ENCODE results near the gene MAD1L1. TPM values are rescaled to one million over a fixed set of nuclear protein-coding genes. Genes with fewer than 3 reads are reported as not detected.

The MAD1L1 gene
- total RNA-seq, 4 donors from 2014 or later = 60.3 to 149 (median 73.7) TPM

DNA sequence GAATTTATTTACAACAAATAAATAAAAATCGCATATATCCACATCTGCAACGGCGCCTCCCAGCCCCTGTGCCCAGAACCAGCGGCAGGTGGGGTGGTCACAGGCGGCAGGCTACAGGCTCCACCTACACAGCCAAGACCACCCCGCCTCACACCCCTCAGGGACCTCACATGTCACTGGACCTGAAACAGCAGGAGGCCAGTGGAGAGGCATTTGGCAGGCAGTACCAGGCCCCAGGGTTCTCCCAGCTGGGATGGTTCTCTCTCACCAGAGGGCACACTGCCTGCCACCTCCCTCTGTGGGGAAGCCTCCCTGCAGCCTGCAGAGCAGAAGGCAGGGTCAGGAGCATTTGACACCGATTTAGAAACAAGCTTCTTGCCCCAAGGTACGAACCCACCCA, 81.5 kb downstream of the MAD1L1 start:
- Histone ChIP-seq H3K4me3 (no peak overlapping the region), H3K9me3 (no peaks in the 10 kb centered on the region), H3K27me3 (no peaks in the 10 kb centered on the region), H3K4me1 (peaks cover 0 to under 1% (median 0%) of the 10 kb centered on the region in 4 donors), H3K36me3 (peaks cover 0 to 32% (median 0%) of the 10 kb centered on the region in 3 donors), H3K27ac (no peak overlapping the region)
- no peak for DNase-seq (ENCODE audit: low spot score in 2 of 2)
- TF ChIP-seq POLR2A (IDR thresholded peaks at IDR 0.05) (no peak), EP300 (IDR thresholded peaks at IDR 0.05) (no peak)
- TF ChIP-seq, protein P1, sequence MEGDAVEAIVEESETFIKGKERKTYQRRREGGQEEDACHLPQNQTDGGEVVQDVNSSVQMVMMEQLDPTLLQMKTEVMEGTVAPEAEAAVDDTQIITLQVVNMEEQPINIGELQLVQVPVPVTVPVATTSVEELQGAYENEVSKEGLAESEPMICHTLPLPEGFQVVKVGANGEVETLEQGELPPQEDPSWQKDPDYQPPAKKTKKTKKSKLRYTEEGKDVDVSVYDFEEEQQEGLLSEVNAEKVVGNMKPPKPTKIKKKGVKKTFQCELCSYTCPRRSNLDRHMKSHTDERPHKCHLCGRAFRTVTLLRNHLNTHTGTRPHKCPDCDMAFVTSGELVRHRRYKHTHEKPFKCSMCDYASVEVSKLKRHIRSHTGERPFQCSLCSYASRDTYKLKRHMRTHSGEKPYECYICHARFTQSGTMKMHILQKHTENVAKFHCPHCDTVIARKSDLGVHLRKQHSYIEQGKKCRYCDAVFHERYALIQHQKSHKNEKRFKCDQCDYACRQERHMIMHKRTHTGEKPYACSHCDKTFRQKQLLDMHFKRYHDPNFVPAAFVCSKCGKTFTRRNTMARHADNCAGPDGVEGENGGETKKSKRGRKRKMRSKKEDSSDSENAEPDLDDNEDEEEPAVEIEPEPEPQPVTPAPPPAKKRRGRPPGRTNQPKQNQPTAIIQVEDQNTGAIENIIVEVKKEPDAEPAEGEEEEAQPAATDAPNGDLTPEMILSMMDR (IDR thresholded peaks at IDR 0.05) = no peak
- 86 to 90% methylated on average over 8 of the region's 8 CpGs for WGBS, 2 donors

DNA sequence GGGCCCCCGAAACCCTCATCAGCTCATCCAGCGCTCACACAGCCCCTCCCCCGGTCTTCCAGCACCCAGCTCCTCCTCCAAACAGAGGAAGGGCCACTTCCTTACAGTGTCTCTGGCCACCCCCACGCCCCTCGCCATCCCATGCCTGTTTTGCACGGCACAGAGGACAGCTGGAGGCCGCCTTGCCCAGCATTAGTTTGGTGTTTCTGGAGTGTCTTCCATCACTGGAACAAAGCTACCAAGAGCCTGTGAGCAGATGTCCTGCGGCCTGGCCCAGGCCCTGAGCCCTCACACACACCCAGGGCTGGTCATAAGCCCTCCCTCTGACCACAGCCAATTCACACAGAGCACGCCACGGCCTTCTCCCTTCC, 82.3 kb downstream of the MAD1L1 start:
- Histone ChIP-seq H3K4me3 (no peak overlapping the region), H3K27me3 (no peaks in the 10 kb centered on the region), H3K9me3 (no peaks in the 10 kb centered on the region), H3K4me1 (no peaks in the 10 kb centered on the region), H3K36me3 (peaks cover 0 to 40% (median 0%) of the 10 kb centered on the region in 3 donors), H3K27ac (no peak overlapping the region)
- TF ChIP-seq EP300 (IDR thresholded peaks at IDR 0.05) (no peak), POLR2A (IDR thresholded peaks at IDR 0.05) (no peak)
- TF ChIP-seq, protein P1 (IDR thresholded peaks at IDR 0.05) = no peak
- WGBS, 2 donors = 79 to 88% methylated on average over 10 of the region's 10 CpGs
- no peak for DNase-seq (ENCODE audit: low spot score in 2 of 2)

DNA sequence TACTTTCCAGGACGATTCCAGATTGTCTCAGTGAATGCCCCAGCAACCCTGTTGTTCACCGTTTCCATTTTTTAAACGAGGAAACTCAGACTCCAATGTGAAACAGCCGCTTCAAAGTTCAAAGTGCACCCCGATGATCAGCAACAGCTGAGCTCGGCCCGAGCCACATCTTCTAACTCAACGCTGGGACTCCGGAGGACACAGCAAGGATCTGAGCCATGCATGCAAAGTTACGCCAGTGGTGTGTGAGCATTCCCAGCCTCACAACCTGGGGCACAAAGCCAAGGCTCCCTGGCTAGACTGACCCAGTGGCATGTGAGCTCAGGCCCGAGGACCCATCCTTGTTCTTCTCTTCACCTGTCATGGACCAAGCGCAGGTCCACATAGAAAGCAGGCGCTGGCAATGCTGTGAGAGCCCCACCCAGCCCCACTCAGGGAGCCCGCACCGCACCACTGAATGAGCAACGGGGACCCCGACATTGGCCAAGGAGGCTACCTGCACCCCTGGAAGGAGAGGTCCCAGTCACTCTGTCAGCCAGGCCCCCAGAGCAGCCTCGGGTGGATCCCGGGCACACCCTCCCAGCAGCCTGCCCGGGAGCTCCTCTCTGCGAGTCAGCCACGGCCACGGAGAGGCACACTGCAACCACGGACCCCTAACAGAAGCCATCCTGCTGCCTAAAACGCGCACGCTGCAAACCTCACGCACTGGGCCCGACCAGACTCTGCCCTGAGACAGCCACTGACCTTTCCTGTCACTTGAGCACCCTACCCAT, 82.9 kb downstream of the MAD1L1 start:
- Histone ChIP-seq H3K27me3 (no peaks in the 10 kb centered on the region), H3K4me1 (no peaks in the 10 kb centered on the region), H3K27ac (no peak overlapping the region), H3K4me3 (no peak overlapping the region), H3K9me3 (no peaks in the 10 kb centered on the region), H3K36me3 (peaks cover 0 to 46% (median 0%) of the 10 kb centered on the region in 3 donors)
- no peak for DNase-seq (ENCODE audit: low spot score in 2 of 2)
- WGBS, 2 donors = 85 to 90% methylated on average over 22 to 29 of the region's 29 CpGs
- TF ChIP-seq POLR2A (IDR thresholded peaks at IDR 0.05) (no peak), EP300 (IDR thresholded peaks at IDR 0.05) (no peak)
- TF ChIP-seq, protein P1 (IDR thresholded peaks at IDR 0.05) = no peak

DNA sequence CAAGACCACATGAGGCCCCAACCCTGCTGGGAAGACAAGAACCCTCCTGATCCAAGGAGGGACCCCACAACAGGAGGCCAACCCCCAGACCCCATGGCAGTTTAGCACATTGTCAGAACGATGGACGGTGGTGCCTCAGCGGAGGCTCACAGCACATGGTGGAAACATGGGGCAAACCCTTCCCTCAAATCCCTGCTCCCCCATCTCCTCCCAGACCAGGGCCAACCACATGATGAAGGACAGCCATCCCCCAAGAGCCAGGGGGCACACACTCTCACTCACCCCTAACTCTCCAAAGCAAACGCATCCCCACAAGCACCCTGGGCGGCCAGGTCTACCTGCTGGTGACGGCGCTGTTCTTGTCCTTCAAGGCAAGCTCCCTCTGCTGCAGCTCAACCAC, 83.9 kb downstream of the MAD1L1 start:
- peaks cover 0 to 57% (median 0%) of the 10 kb centered on the region in 3 donors for H3K36me3 ChIP-seq
- TF ChIP-seq, protein P1 (IDR thresholded peaks at IDR 0.05) = no peak
- no peak for TF ChIP-seq EP300 (IDR thresholded peaks at IDR 0.05)
- TF ChIP-seq POLR2A (IDR thresholded peaks at IDR 0.05) = no peak
- no peaks in the 10 kb centered on the region for H3K4me1 ChIP-seq
- WGBS, 2 donors = 89 to 97% methylated on average over 5 to 7 of the region's 7 CpGs
- H3K27ac ChIP-seq = no peak overlapping the region
- H3K9me3 ChIP-seq = no peaks in the 10 kb centered on the region
- H3K27me3 ChIP-seq = no peaks in the 10 kb centered on the region
- DNase-seq (ENCODE audit: low spot score in 2 of 2) = no peak
- no peak overlapping the region for H3K4me3 ChIP-seq

DNA sequence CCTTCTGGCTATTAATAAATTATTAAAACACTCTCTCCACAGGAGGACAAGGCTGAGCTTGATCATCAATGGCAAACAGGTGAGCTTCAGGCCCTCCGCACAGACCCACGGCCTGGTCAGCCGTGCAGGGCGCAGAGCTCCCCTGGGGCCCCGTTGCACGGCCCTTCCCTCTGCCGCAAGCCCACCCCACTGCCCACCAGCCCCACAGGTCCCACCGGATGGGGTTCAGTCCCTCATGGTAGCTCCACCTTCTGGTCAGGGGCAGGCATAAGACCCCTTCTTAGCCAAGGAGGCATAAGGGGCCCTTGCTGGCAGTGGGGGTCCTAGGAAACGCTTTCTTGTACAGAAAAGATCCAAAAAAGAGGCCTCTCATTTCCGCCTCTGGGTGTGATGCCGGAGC, 84.6 kb downstream of the MAD1L1 start:
- no peak for TF ChIP-seq POLR2A (IDR thresholded peaks at IDR 0.05)
- no peak for TF ChIP-seq EP300 (IDR thresholded peaks at IDR 0.05)
- TF ChIP-seq, protein P1 (IDR thresholded peaks at IDR 0.05) = no peak
- no peak for DNase-seq (ENCODE audit: low spot score in 2 of 2)
- no peak overlapping the region for H3K27ac ChIP-seq
- no peak overlapping the region for H3K4me3 ChIP-seq
- H3K4me1 ChIP-seq = no peaks in the 10 kb centered on the region
- 86 to 92% methylated on average over 11 of the region's 11 CpGs for WGBS, 2 donors
- no peaks in the 10 kb centered on the region for H3K9me3 ChIP-seq
- H3K27me3 ChIP-seq = no peaks in the 10 kb centered on the region
- H3K36me3 ChIP-seq = peaks cover 0 to 63% (median 0%) of the 10 kb centered on the region in 3 donors
